ENCODE data around the gene KSR2. TPM values are rescaled to one million over a fixed set of nuclear protein-coding genes. Genes with fewer than 3 reads are reported as not detected.

Gene KSR2
- polyA plus RNA-seq, 4 donors = 0.54 to 0.99 (median 0.78) TPM

GRCh38 chr12:117447665-117448366 lies 521.0 kb downstream of the KSR2 start:
- DNase-seq (ENCODE audit: low read depth in 4 of 4, low spot score in 2 of 4) = no peak

GRCh38 chr12:117444781-117445180 lies 524.0 kb downstream of the KSR2 start:
- no peak for DNase-seq (ENCODE audit: low read depth in 4 of 4, low spot score in 2 of 4)

DNA sequence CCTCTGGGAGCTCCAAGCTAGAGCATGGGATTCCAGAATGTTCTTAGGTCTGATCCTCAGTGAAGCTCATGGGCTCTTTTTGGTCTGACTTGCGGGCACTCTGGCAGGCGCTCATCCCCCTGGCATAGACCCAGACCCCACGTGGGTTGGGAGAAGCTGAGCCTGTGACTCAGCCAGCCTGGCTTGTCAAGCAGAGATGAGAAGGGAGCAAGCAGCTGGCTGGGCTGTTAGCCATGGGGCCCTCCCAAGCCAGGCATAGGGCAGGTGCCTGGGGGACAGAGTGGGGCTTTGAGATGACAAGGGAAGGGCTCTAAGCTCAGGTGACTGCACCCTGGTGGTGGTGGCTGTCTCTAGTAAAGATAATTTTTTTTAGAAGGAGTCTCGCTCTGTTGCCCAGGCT lies 527.0 kb downstream of the KSR2 start:
- no peak for DNase-seq (ENCODE audit: low read depth in 4 of 4, low spot score in 2 of 4)

- no peak for DNase-seq (ENCODE audit: low read depth in 4 of 4, low spot score in 2 of 4)
These were observed 528.4 kb downstream of the KSR2 start for GRCh38 chr12:117440384-117440783.

DNA sequence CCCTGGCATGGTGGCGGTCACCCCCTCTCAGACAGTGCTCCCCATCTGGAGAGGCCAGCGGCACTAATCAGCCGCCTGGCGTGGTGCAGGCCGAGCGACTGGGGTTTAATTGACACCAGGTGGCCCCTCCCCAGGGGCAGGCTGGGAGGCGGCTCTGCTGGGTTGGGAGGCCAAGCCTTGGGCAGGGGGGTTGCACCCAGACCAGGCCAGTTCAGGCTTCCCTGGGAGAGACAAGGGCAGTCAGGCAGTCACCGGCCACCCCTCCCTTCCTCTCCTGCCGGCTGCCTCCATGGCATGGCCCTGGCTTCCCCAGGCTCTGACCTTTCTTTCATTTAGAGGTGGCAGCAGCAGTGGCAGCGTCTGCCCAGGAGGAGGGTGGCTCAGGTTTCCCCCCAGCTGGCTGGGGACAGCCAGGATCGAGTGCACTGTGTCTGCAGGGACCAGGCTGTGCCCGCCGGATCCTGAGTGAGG lies 529.2 kb downstream of the KSR2 start:
- no peak for DNase-seq (ENCODE audit: low read depth in 4 of 4, low spot score in 2 of 4)

DNA sequence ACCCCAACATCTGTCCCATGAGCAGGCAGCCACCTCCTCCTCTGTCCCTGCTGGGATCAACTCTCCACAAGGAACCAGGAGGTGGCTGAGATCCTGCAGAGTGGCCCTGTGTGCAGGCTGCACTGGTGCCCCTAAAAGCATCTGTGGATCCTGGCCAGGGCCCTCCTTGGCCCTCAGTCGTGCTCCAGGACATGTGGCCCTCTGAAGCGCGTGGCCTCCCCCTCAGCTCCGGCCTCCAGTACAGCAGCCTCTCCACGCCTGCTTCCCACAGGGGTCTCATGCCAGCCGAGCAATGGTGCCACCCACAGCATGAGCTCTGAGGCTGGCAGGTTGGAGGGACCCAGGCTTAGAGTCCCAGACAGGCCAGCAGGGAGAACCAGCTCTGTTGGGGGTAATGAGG lies 530.0 kb downstream of the KSR2 start:
- no peak for DNase-seq (ENCODE audit: low read depth in 4 of 4, low spot score in 2 of 4)

GRCh38 chr12:117437516-117438255 lies 531.1 kb downstream of the KSR2 start:
- no peak for DNase-seq (ENCODE audit: low read depth in 4 of 4, low spot score in 2 of 4)

- DNase-seq (ENCODE audit: low read depth in 4 of 4, low spot score in 2 of 4) = no peak
These were observed 534.9 kb downstream of the KSR2 start for GRCh38 chr12:117433878-117434277.

DNA sequence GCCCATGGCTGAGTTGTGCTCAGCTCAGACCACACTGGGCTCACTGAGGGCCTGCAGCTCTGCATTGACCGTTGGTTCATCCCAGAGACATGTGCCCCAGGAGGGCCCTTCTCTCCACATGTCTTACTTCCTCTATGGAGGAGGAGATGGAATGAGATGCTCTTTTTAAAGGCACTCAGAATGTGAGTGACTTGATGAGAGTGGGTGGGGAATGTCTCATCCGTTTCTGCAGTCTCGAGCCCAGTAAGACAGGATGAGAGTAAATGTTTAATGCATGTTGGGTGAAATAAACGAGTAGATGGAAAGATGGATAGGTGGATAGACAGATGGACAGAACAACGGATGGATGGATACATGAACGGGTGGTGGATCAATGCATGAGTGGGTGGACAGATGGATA lies 538.5 kb downstream of the KSR2 start:
- no peak for DNase-seq (ENCODE audit: low read depth in 4 of 4, low spot score in 2 of 4)

DNA sequence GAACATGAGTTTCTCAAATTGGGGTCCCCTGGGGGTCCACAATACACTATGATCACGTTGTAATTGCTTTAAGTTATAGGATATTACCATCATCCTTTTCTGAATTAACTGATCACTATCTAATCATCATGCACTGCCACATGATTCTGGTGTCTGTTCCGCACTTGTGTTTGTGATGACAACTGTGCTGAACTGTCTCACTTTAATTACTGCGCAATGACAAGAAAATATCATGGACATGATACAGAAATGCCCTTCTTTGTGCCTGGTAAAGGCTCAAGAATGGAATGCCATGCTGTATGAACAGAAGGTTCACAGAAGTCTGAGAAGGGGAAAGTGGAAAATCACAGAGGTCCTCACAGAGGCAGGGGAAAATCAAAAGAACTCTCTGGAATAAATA lies 541.6 kb downstream of the KSR2 start:
- no peak for DNase-seq (ENCODE audit: low read depth in 4 of 4, low spot score in 2 of 4)

GRCh38 chr12:117421987-117422386 lies 546.8 kb downstream of the KSR2 start:
- DNase-seq (ENCODE audit: low read depth in 4 of 4, low spot score in 2 of 4) = no peak

DNA sequence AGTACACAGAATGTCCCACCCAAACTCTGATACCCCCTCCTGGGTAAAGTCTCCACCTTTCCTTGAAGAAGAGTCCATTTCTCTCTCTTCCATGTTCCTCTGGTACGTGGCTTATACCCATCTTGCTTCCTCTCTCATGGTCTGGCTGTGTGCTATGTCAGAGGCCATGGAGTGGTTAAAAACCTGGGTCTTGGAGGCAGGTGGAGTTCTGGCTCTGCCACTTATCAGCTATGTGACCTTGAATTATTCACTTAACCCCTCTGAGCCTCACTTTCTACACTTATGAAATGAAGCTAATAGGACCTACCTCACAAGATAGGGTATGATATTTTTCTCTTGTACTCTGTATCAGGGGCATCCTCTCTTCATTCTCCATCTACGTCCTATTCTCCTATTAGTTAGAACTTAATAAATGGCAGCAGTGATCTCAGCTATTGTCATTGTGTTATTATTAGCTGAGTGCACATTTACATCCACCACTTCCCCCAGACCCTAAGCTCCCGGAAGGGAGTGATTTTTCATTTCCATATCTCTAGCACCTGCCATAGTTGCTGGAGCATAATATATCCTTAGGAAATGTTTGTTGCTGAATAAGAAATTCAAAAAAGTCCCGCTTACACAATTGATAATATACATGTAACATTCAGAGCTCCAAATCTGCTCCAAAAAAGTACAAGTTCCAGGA lies 547.6 kb downstream of the KSR2 start:
- DNase-seq (ENCODE audit: low read depth in 4 of 4, low spot score in 2 of 4) = no peak

- DNase-seq (ENCODE audit: low read depth in 4 of 4, low spot score in 2 of 4) = no peak
These were observed 551.8 kb downstream of the KSR2 start for GRCh38 chr12:117417004-117417403.

DNA sequence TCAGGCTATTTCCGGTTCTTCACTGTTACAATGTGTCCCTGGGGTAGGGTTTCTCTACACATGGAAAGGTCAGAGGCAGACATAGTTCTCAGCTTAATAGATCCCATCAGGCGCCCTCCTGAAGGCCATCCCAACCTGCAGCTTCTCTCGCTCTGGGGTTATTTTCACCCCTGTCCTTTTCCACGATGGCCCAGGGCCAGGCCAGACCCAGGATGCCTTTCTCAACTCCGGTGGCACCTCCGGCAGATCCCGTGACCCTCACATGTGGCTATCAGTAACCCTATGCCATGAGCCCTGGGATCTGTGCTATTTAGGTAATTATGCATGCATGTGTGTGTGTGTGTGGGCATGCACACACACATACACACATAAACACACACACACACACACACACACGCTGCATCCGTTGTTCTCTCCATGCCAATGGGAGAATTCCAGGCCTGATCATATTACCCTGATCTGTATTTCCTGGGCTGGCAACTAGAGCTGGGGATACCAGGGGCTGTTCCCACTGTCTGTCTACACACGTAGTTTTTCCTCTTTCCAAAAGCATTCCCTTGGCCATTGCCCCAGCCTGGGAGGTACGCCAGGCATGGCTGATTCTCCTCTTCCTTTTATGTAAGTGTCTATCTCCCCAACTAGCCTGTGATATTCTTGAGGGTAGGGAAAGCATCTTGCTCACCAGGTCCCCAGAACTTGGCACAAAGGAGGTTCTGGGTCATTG lies 556.2 kb downstream of the KSR2 start:
- no peak for DNase-seq (ENCODE audit: low read depth in 4 of 4, low spot score in 2 of 4)

- DNase-seq (ENCODE audit: low read depth in 4 of 4, low spot score in 2 of 4) = no peak
These were observed 559.5 kb downstream of the KSR2 start for GRCh38 chr12:117409286-117409685.

GRCh38 chr12:117408161-117408791 lies 560.5 kb downstream of the KSR2 start:
- peak in 3 of 4 donors; percentile 15 to 62 (median 42) for DNase-seq (ENCODE audit: low read depth in 4 of 4, low spot score in 2 of 4)

GRCh38 chr12:117404940-117405339 lies 563.9 kb downstream of the KSR2 start:
- no peak for DNase-seq (ENCODE audit: low read depth in 4 of 4, low spot score in 2 of 4)

GRCh38 chr12:117404203-117404853 lies 564.5 kb downstream of the KSR2 start:
- DNase-seq (ENCODE audit: low read depth in 4 of 4, low spot score in 2 of 4) = no peak

GRCh38 chr12:117403586-117404139 lies 565.1 kb downstream of the KSR2 start:
- no peak for DNase-seq (ENCODE audit: low read depth in 4 of 4, low spot score in 2 of 4)

Measured in left renal cortex interstitium (tissue), 4 donors.